Stimulated activated naive CD8-positive, alpha-beta T cell treated with anti-CD3 and anti-CD28 coated beads, Interleukin-15, Interleukin-2, amounts not matched to agents 100 ng/mL and 50 ng/mL, for 24 hours (primary cell): Measurements from ENCODE around the gene GNAQ.

Source experiments
- H3K27ac Mint-ChIP-seq: one replicate; pipeline ENCODE4 v1.8.0; 2021; ENCODE audit warnings: mild to moderate bottlenecking, mixed read lengths
- H3K27me3 Mint-ChIP-seq: one replicate; pipeline ENCODE4 v1.8.0; 2021; ENCODE audit warnings: mixed read lengths
- H3K36me3 Mint-ChIP-seq: one replicate; pipeline ENCODE4 v1.8.0; 2021; ENCODE audit warnings: low read depth, mixed read lengths
- H3K4me1 Mint-ChIP-seq: one replicate; pipeline ENCODE4 v1.8.0; 2021; ENCODE audit warnings: low read depth, mixed read lengths
- H3K4me3 Mint-ChIP-seq: one replicate; pipeline ENCODE4 v1.8.0; 2021; ENCODE audit warnings: mild to moderate bottlenecking, mixed read lengths
- H3K9me3 Mint-ChIP-seq: one replicate; pipeline ENCODE4 v1.8.0; 2021; ENCODE audit warnings: mixed read lengths

Gene GNAQ

GRCh38 chr9:78000221-78000620 is 31.4 kb downstream of the GNAQ start:
- Mint-ChIP-seq H3K4me1 (peaks cover 58% of the 10 kb centered on the region), H3K27ac (peak overlapping the region; percentile 14), H3K36me3 (peaks cover 10% of the 10 kb centered on the region), H3K27me3 (no peaks in the 10 kb centered on the region), H3K4me3 (no peak overlapping the region), H3K9me3 (no peaks in the 10 kb centered on the region)

GRCh38 chr9:77999231-77999631 is 32.4 kb downstream of the GNAQ start:
- Mint-ChIP-seq H3K4me3 (no peak overlapping the region), H3K27me3 (no peaks in the 10 kb centered on the region), H3K36me3 (peaks cover 5% of the 10 kb centered on the region), H3K27ac (no peak overlapping the region), H3K9me3 (no peaks in the 10 kb centered on the region), H3K4me1 (peaks cover 55% of the 10 kb centered on the region)

GRCh38 chr9:77997611-77998284 is 33.9 kb downstream of the GNAQ start:
- Mint-ChIP-seq H3K9me3 (no peaks in the 10 kb centered on the region), H3K36me3 (peaks cover 5% of the 10 kb centered on the region), H3K27ac (no peak overlapping the region)

GRCh38 chr9:77996696-77997095 is 34.9 kb downstream of the GNAQ start:
- Mint-ChIP-seq H3K36me3 (peaks cover 11% of the 10 kb centered on the region), H3K27ac (no peak overlapping the region), H3K27me3 (no peaks in the 10 kb centered on the region), H3K4me1 (peaks cover 38% of the 10 kb centered on the region), H3K4me3 (no peak overlapping the region), H3K9me3 (no peaks in the 10 kb centered on the region)

More at GRCh38 chr9:77997611-77998284, 33.9 kb downstream of the GNAQ start:
- Mint-ChIP-seq H3K27me3 (no peaks in the 10 kb centered on the region), H3K4me3 (no peak overlapping the region), H3K4me1 (peaks cover 48% of the 10 kb centered on the region)

GRCh38 chr9:77991191-77991590 is 40.4 kb downstream of the GNAQ start:
- Mint-ChIP-seq H3K4me3 (no peak overlapping the region), H3K27me3 (no peaks in the 10 kb centered on the region), H3K9me3 (no peaks in the 10 kb centered on the region), H3K4me1 (peaks cover 15% of the 10 kb centered on the region), H3K36me3 (peaks cover 9% of the 10 kb centered on the region), H3K27ac (no peak overlapping the region)

- Mint-ChIP-seq H3K4me3 (no peak overlapping the region), H3K36me3 (peaks cover 9% of the 10 kb centered on the region), H3K4me1 (peaks cover 16% of the 10 kb centered on the region), H3K9me3 (no peaks in the 10 kb centered on the region), H3K27me3 (no peaks in the 10 kb centered on the region), H3K27ac (no peak overlapping the region)
These were observed 41.7 kb downstream of the GNAQ start for GRCh38 chr9:77989909-77990308.

- Mint-ChIP-seq H3K9me3 (no peaks in the 10 kb centered on the region), H3K4me1 (peaks cover 19% of the 10 kb centered on the region), H3K27me3 (no peaks in the 10 kb centered on the region), H3K36me3 (peaks cover 9% of the 10 kb centered on the region), H3K4me3 (no peak overlapping the region), H3K27ac (no peak overlapping the region)
These were observed 42.2 kb downstream of the GNAQ start for GRCh38 chr9:77989458-77989857.

GRCh38 chr9:77988630-77989029 is 43.0 kb downstream of the GNAQ start:
- Mint-ChIP-seq H3K9me3 (no peaks in the 10 kb centered on the region), H3K4me1 (peaks cover 20% of the 10 kb centered on the region), H3K27me3 (no peaks in the 10 kb centered on the region), H3K4me3 (no peak overlapping the region), H3K36me3 (peaks cover 9% of the 10 kb centered on the region), H3K27ac (no peak overlapping the region)

GRCh38 chr9:77987880-77988525 is 43.6 kb downstream of the GNAQ start:
- Mint-ChIP-seq H3K4me3 (no peak overlapping the region), H3K36me3 (peaks cover 9% of the 10 kb centered on the region), H3K4me1 (peaks cover 27% of the 10 kb centered on the region), H3K27ac (peak overlapping the region; percentile 0), H3K9me3 (no peaks in the 10 kb centered on the region), H3K27me3 (no peaks in the 10 kb centered on the region)

GRCh38 chr9:77987081-77987656 is 44.4 kb downstream of the GNAQ start:
- Mint-ChIP-seq H3K36me3 (peaks cover 7% of the 10 kb centered on the region), H3K27me3 (no peaks in the 10 kb centered on the region), H3K4me3 (no peak overlapping the region), H3K9me3 (no peaks in the 10 kb centered on the region), H3K4me1 (peaks cover 35% of the 10 kb centered on the region), H3K27ac (no peak overlapping the region)

GRCh38 chr9:77985996-77986395 is 45.6 kb downstream of the GNAQ start:
- H3K36me3 Mint-ChIP-seq: no peaks in the 10 kb centered on the region
- H3K4me3 Mint-ChIP-seq: no peak overlapping the region
- no peaks in the 10 kb centered on the region for H3K27me3 Mint-ChIP-seq
- peaks cover 47% of the 10 kb centered on the region for H3K4me1 Mint-ChIP-seq
- H3K27ac Mint-ChIP-seq: no peak overlapping the region
- H3K9me3 Mint-ChIP-seq: no peaks in the 10 kb centered on the region

- Mint-ChIP-seq H3K4me1 (peaks cover 65% of the 10 kb centered on the region), H3K4me3 (no peak overlapping the region), H3K36me3 (no peaks in the 10 kb centered on the region), H3K27ac (no peak overlapping the region), H3K9me3 (no peaks in the 10 kb centered on the region), H3K27me3 (no peaks in the 10 kb centered on the region)
These were observed 48.3 kb downstream of the GNAQ start for GRCh38 chr9:77983320-77983662.

GRCh38 chr9:77982581-77983319 is 48.9 kb downstream of the GNAQ start:
- H3K27ac Mint-ChIP-seq: no peak overlapping the region

GRCh38 chr9:77981907-77982306 is 49.7 kb downstream of the GNAQ start:
- Mint-ChIP-seq H3K4me3 (no peak overlapping the region), H3K36me3 (no peaks in the 10 kb centered on the region), H3K4me1 (peaks cover 79% of the 10 kb centered on the region), H3K9me3 (no peaks in the 10 kb centered on the region), H3K27ac (no peak overlapping the region), H3K27me3 (no peaks in the 10 kb centered on the region)

More at GRCh38 chr9:77982581-77983319, 48.9 kb downstream of the GNAQ start:
- Mint-ChIP-seq H3K4me1 (peaks cover 71% of the 10 kb centered on the region), H3K36me3 (no peaks in the 10 kb centered on the region), H3K9me3 (no peaks in the 10 kb centered on the region), H3K4me3 (no peak overlapping the region), H3K27me3 (no peaks in the 10 kb centered on the region)

- Mint-ChIP-seq H3K27me3 (no peaks in the 10 kb centered on the region), H3K36me3 (no peaks in the 10 kb centered on the region), H3K9me3 (no peaks in the 10 kb centered on the region), H3K4me1 (peaks cover 80% of the 10 kb centered on the region), H3K4me3 (no peak overlapping the region), H3K27ac (no peak overlapping the region)
These were observed 50.3 kb downstream of the GNAQ start for GRCh38 chr9:77981332-77981731.
